Liver (tissue), 9 donors: ENCODE results near the gene BANK1. TPM values are rescaled to one million over a fixed set of nuclear protein-coding genes. Genes with fewer than 3 reads are reported as not detected.

Experiments used
- DNase-seq: peaks from one replicate; pipeline ENCODE4 v3.0.0-alpha.2; 2017; ENCODE audit warnings: low spot score
- H3K27ac ChIP-seq, 2 donors: one replicate each; pipeline ENCODE4 v1.7.0; 2013; ENCODE audit warnings: inconsistent platforms in 2 of 2, low read length in 2 of 2, control low read depth in 1 of 2, low read depth in 1 of 2, mild to moderate bottlenecking in 1 of 2
- H3K27me3 ChIP-seq, 4 donors: one replicate each; pipeline versions ENCODE4 v1.6.1 to v1.7.0; 2013; ENCODE audit warnings: low read length in 3 of 4, inconsistent platforms in 1 of 4, mild to moderate bottlenecking in 1 of 4, moderate library complexity in 1 of 4; ENCODE audit not compliant: control insufficient read depth in 4 of 4, insufficient read depth in 4 of 4
- H3K36me3 ChIP-seq, 4 donors: one replicate each; pipeline versions ENCODE4 v1.6.1 to v1.7.0; 2013; ENCODE audit warnings: low read length in 3 of 4, mild to moderate bottlenecking in 3 of 4, low read depth in 1 of 4, moderate library complexity in 1 of 4; ENCODE audit not compliant: control insufficient read depth in 4 of 4, insufficient read depth in 3 of 4
- H3K4me1 ChIP-seq, 4 donors: one replicate each; pipeline versions ENCODE4 v1.6.1 to v1.7.0; 2013; ENCODE audit warnings: low read length in 3 of 4, mild to moderate bottlenecking in 3 of 4, moderate library complexity in 1 of 4; ENCODE audit not compliant: control insufficient read depth in 4 of 4, insufficient read depth in 4 of 4
- H3K4me3 ChIP-seq, 3 donors: one replicate each; pipeline versions ENCODE4 v1.6.1 to v1.7.0; 2013; ENCODE audit warnings: low read length in 3 of 3, control low read depth in 1 of 3, low read depth in 1 of 3, mild to moderate bottlenecking in 1 of 3
- H3K9ac ChIP-seq, 2 donors: one replicate each; pipeline ENCODE4 v1.7.0; 2013; ENCODE audit warnings: low read length in 2 of 2, mild to moderate bottlenecking in 2 of 2, moderate library complexity in 2 of 2, control low read depth in 1 of 2, low read depth in 1 of 2
- H3K9me3 ChIP-seq, 4 donors: one replicate each; pipeline versions ENCODE4 v1.6.1 to v1.7.0; 2013; ENCODE audit warnings: low read length in 3 of 4; ENCODE audit not compliant: control insufficient read depth in 4 of 4
- CTCF ChIP-seq: fragments of 150-350 bp; IDR thresholded peaks from 2 replicates; pipeline ENCODE4 v1.5.1; 2017; ENCODE audit warnings: improper control_type of control experiment, low read depth, low read length; ENCODE audit not compliant: missing input control
- EGR1 ChIP-seq, 2 donors: IDR thresholded peaks; 2 replicates each; pipeline ENCODE4 v1.6.1; 2016 to 2018; ENCODE audit warnings: antibody characterized with exemption in 2 of 2, low read depth in 2 of 2
- FOXA1 ChIP-seq: IDR thresholded peaks from 2 replicates; pipeline ENCODE4 v1.6.1; 2016; ENCODE audit warnings: antibody characterized with exemption
- GABPA ChIP-seq, 2 donors: IDR thresholded peaks in 1 of 2; conservative IDR thresholded peaks in 1 of 2; 2 replicates each; pipeline ENCODE4 v1.6.1; 2016; ENCODE audit warnings: antibody characterized with exemption in 2 of 2, mild to moderate bottlenecking in 1 of 2, moderate library complexity in 1 of 2
- HNF4A ChIP-seq, 2 donors: conservative IDR thresholded peaks; 2 replicates each; pipeline ENCODE4 v1.6.1; 2016; ENCODE audit warnings: antibody characterized with exemption in 2 of 2, mild to moderate bottlenecking in 2 of 2
- HNF4G ChIP-seq: IDR thresholded peaks from 2 replicates; pipeline ENCODE4 v1.6.1; 2016; ENCODE audit warnings: antibody characterized with exemption
- JUND ChIP-seq, 2 donors: IDR thresholded peaks; 2 replicates each; pipeline ENCODE4 v1.6.1; 2016; ENCODE audit warnings: antibody characterized with exemption in 2 of 2
- MAX ChIP-seq: IDR thresholded peaks from 2 replicates; pipeline ENCODE4 v1.6.1; 2016; ENCODE audit warnings: antibody characterized with exemption
- NR2F2 ChIP-seq: IDR thresholded peaks from 2 replicates; pipeline ENCODE4 v1.6.1; 2016; ENCODE audit warnings: antibody characterized with exemption
- RXRA ChIP-seq, 2 donors: IDR thresholded peaks; 2 replicates each; pipeline ENCODE4 v1.6.1; 2017 to 2018; ENCODE audit warnings: antibody characterized with exemption in 2 of 2, mild to moderate bottlenecking in 1 of 2
- TAF1 ChIP-seq: conservative IDR thresholded peaks from 2 replicates; pipeline ENCODE4 v1.6.1; 2016; ENCODE audit warnings: antibody characterized with exemption, mild to moderate bottlenecking
- YY1 ChIP-seq: IDR thresholded peaks from 2 replicates; pipeline ENCODE4 v1.6.1; 2016; ENCODE audit warnings: antibody characterized with exemption, mild to moderate bottlenecking
- ZBTB33 ChIP-seq: IDR thresholded peaks from 2 replicates; pipeline ENCODE4 v1.6.1; 2016; ENCODE audit warnings: antibody characterized with exemption
- WGBS: extraction: QIAGEN DNeasy Blood & Tissue Kit; methylation state at CpG from one replicate; pipeline ENCODE4 v1.1.7; 2013; 5-methylcytosine and 5-hydroxymethylcytosine counted together
- polyA plus RNA-seq, 2 donors: library from polyadenylated mRNA; stranded (reverse) in 1 of 2; unstranded in 1 of 2; fragments of 200-250 nt in 1 of 2; fragments of >200 nt in 1 of 2; fragmentation: Nextera tagmentation in 1 of 2; extraction: Ambion mirVana in 1 of 2; gene quantifications; one replicate each; pipeline versions ENCODE4 v1.2.1 to v1.2.3, GENCODE V29; 2013 to 2015
- total RNA-seq, 2 donors: library from RNA; depleted of rRNA; stranded (reverse); fragments of >200 nt; gene quantifications; one replicate each; pipeline ENCODE4 v1.2.3, GENCODE V29; 2014
- TF ChIP-seq, protein P1 (sequence below): IDR thresholded peaks from 2 replicates; pipeline ENCODE4 v1.6.1; 2016; ENCODE audit warnings: antibody characterized with exemption, mild to moderate bottlenecking
- TF ChIP-seq, protein P2 (sequence below): IDR thresholded peaks from 2 replicates; pipeline ENCODE4 v1.6.1; 2016; ENCODE audit warnings: antibody characterized with exemption
- donor health status: healthy.
- donor health status: healthy.
- donor health status: healthy.
- donor health status: healthy.
- donor health status: healthy.

Gene BANK1
- total and polyA plus RNA-seq, 4 donors, result 0.06 to 1.7 (median 0.35) TPM

GRCh38 chr4:101791182-101791558 is 640 bp downstream of the BANK1 start:
- DNase-seq, result no peak

GRCh38 chr4:101792056-101792590 is 1.6 kb downstream of the BANK1 start:
- Histone ChIP-seq H3K4me3 (no peak overlapping the region), H3K27me3 (peaks cover 0 to 3% (median 0%) of the 10 kb centered on the region in 4 donors), H3K27ac (no peak overlapping the region), H3K36me3 (no peaks in the 10 kb centered on the region), H3K9me3 (no peaks in the 10 kb centered on the region), H3K9ac (no peak overlapping the region), H3K4me1 (peaks cover 0 to 11% (median 5%) of the 10 kb centered on the region in 4 donors)
- TF ChIP-seq YY1 (no peak), NR2F2 (no peak), FOXA1 (no peak), JUND (IDR thresholded peaks at IDR 0.05) (no peak), HNF4A (conservative IDR thresholded peaks at IDR 0.05) (no peak), TAF1 (no peak), RXRA (IDR thresholded peaks at IDR 0.05) (no peak), MAX (no peak), ZBTB33 (no peak), GABPA (IDR thresholded peaks at IDR 0.05 in 1 of 2, conservative IDR thresholded peaks at IDR 0.05 in 1 of 2) (no peak), CTCF (no peak), EGR1 (IDR thresholded peaks at IDR 0.05; ENCODE audit: low read depth in 2 of 2) (no peak), HNF4G (no peak)
- TF ChIP-seq, protein P1, sequence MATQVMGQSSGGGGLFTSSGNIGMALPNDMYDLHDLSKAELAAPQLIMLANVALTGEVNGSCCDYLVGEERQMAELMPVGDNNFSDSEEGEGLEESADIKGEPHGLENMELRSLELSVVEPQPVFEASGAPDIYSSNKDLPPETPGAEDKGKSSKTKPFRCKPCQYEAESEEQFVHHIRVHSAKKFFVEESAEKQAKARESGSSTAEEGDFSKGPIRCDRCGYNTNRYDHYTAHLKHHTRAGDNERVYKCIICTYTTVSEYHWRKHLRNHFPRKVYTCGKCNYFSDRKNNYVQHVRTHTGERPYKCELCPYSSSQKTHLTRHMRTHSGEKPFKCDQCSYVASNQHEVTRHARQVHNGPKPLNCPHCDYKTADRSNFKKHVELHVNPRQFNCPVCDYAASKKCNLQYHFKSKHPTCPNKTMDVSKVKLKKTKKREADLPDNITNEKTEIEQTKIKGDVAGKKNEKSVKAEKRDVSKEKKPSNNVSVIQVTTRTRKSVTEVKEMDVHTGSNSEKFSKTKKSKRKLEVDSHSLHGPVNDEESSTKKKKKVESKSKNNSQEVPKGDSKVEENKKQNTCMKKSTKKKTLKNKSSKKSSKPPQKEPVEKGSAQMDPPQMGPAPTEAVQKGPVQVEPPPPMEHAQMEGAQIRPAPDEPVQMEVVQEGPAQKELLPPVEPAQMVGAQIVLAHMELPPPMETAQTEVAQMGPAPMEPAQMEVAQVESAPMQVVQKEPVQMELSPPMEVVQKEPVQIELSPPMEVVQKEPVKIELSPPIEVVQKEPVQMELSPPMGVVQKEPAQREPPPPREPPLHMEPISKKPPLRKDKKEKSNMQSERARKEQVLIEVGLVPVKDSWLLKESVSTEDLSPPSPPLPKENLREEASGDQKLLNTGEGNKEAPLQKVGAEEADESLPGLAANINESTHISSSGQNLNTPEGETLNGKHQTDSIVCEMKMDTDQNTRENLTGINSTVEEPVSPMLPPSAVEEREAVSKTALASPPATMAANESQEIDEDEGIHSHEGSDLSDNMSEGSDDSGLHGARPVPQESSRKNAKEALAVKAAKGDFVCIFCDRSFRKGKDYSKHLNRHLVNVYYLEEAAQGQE, result no peak
- WGBS, result 69% methylated on average over 4 of the region's 4 CpGs
- DNase-seq, result no peak

More at GRCh38 chr4:101791182-101791558, 640 bp downstream of the BANK1 start:
- Histone ChIP-seq H3K4me1 (peaks cover 0 to 11% (median 5%) of the 10 kb centered on the region in 4 donors), H3K36me3 (no peaks in the 10 kb centered on the region), H3K9me3 (no peaks in the 10 kb centered on the region), H3K9ac (peak overlapping the region; percentile 31 to 45), H3K27me3 (peaks cover 0 to 3% (median 0%) of the 10 kb centered on the region in 4 donors), H3K27ac (no peak overlapping the region), H3K4me3 (peak overlapping the region in 2 of 3 donors; percentile 55 to 59)
- TF ChIP-seq, protein P2, sequence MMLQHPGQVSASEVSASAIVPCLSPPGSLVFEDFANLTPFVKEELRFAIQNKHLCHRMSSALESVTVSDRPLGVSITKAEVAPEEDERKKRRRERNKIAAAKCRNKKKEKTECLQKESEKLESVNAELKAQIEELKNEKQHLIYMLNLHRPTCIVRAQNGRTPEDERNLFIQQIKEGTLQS, result no peak
- TF ChIP-seq CTCF, result no peak
- 31% methylated on average over 12 of the region's 12 CpGs for WGBS
